Activated gamma-delta T cell (primary cell): ENCODE data around the gene MARK3.
"Not testable (repeated sequence)": the region's sequence is repeated elsewhere in the genome, so short reads cannot be mapped to it uniquely, and the experiment has no call there.

Experiments used
- DNase-seq: peaks from one replicate; lab custom pipeline; 2025; lab: John Stamatoyannopoulos, UW

Gene MARK3

DNA sequence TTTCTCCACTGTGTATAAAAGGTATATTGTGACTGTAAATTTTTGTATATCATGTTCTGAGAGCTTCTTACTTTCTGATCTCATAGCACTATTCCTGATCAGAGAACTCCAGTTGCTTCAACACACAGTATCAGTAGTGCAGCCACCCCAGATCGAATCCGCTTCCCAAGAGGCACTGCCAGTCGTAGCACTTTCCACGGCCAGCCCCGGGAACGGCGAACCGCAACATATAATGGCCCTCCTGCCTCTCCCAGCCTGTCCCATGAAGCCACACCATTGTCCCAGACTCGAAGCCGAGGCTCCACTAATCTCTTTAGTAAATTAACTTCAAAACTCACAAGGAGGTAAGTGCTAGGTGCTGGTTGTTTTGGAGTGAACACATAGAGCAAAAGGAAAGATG is 106.5 kb downstream of the MARK3 start:
- DNase-seq, result no peak

GRCh38 chr14:103492156-103492925 is 107.1 kb downstream of the MARK3 start:
- DNase-seq, result no peak

GRCh38 chr14:103495854-103496253 is 110.6 kb downstream of the MARK3 start:
- no peak for DNase-seq

GRCh38 chr14:103496776-103497175 is 111.6 kb downstream of the MARK3 start:
- no peak for DNase-seq

DNA sequence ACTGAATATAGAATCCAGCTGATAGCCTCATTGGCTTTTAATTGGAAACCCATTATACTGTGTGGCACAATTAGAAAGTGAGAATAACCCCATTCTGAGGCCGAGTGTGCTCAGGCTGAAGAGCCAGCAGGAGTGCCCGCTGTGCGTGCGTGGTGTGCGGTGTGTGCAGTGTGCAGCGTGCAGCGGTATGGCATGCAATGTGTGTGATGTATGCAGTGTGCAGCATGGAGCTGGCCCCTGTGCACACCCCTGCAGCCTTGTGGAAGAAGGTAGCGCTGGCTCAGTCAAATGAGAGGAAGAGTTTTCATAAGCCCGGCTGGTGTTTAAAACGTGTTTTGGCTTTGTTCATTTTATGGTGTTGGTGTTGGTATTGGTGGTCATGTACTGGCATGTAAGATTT is 114.5 kb downstream of the MARK3 start:
- no peak for DNase-seq

GRCh38 chr14:103500148-103500990 is 115.2 kb downstream of the MARK3 start:
- DNase-seq, result no peak

- no peak for DNase-seq
Observed at GRCh38 chr14:103501041-103501870, 116.0 kb downstream of the MARK3 start.

DNA sequence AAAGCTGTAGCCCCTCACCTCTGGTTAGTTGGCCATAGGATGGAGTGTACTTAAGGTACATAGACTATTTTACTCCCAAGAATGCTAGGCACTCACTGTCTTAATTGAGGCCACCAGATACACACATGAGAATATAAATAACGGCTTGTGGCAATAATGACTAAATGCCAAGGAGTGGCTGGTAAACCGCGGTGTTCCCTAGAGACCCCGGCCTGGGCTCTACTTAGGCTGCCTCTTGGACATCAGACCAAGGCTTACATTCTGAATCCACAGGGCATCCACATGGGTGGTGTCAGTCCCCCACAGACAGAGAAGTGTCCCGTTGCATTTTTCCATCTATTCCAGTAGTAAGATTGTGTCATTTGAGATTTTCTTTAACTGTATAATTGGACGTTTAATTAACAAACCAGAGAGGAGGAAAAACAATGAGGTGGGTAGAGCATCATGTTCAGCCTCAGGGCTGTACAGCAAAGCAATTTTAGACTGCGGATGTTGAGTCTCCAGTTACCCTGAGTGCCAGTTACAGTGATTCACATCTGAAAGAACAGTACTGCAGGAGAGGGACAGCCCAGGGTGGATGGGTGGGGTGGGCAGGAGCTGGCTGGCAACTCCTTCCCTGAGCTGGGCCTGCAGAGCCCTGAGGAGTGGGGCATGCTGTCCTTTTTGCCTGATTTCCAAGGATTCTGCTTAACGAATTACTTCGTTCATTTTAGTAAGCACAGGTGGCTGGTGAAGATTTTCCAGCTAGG is 116.9 kb downstream of the MARK3 start:
- no peak for DNase-seq

DNA sequence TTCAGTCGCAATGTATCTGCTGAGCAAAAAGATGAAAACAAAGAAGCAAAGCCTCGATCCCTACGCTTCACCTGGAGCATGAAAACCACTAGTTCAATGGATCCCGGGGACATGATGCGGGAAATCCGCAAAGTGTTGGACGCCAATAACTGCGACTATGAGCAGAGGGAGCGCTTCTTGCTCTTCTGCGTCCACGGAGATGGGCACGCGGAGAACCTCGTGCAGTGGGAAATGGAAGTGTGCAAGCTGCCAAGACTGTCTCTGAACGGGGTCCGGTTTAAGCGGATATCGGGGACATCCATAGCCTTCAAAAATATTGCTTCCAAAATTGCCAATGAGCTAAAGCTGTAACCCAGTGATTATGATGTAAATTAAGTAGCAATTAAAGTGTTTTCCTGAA is 117.7 kb downstream of the MARK3 start:
- no peak for DNase-seq

GRCh38 chr14:103503296-103503695 is 118.1 kb downstream of the MARK3 start:
- no peak for DNase-seq

DNA sequence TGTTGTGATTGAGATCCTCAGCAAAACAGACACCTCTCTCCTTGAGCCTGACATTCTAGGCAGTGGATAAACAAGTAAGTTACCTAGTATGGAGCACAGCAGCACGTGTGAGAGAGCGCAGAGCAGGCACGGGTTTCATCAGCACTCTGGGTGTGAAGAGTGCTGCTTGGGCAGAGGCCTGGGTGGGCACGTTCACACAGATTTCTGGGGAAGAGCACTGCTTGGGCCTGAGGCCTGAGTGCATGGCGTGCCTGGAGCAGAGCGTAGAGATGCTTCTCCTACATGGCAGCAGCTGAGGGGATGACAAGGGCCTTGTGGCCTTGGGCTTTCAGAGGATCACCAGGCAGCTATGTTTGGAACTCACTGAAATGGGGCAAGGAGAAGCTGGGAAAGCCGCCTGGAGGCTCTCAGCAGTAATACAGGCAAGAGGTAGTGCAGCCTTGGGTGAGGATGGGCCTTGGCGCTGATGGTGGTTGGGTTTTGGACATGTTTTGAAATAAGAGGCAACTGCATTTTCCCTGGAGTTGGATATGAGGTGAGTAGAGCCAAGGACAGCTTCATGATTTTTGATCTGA is 119.9 kb downstream of the MARK3 start:
- no peak for DNase-seq

DNA sequence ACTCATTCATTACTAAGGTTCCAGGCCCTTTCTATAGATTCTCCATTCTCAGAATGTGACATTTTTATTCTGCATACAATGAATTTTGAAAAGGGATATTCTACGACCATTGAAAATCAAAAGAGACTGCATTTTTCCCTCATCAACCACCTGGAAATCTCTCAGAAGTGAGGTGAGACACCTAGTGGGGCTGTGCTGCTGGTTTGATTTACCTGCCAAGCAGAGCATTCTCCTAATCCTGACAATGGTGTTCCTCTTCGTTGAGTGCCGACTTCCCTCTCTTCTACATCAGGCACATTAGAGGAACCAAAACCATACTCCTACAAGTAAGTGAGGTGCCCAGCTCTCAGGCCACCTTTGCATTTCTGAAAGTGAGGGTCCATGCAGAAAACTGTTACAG is 122.5 kb downstream of the MARK3 start:
- DNase-seq, result no peak

GRCh38 chr14:103508521-103509329 is 123.5 kb downstream of the MARK3 start:
- DNase-seq, result no peak

- DNase-seq, result no peak
Observed at GRCh38 chr14:103509864-103510723, 124.9 kb downstream of the MARK3 start.

DNA sequence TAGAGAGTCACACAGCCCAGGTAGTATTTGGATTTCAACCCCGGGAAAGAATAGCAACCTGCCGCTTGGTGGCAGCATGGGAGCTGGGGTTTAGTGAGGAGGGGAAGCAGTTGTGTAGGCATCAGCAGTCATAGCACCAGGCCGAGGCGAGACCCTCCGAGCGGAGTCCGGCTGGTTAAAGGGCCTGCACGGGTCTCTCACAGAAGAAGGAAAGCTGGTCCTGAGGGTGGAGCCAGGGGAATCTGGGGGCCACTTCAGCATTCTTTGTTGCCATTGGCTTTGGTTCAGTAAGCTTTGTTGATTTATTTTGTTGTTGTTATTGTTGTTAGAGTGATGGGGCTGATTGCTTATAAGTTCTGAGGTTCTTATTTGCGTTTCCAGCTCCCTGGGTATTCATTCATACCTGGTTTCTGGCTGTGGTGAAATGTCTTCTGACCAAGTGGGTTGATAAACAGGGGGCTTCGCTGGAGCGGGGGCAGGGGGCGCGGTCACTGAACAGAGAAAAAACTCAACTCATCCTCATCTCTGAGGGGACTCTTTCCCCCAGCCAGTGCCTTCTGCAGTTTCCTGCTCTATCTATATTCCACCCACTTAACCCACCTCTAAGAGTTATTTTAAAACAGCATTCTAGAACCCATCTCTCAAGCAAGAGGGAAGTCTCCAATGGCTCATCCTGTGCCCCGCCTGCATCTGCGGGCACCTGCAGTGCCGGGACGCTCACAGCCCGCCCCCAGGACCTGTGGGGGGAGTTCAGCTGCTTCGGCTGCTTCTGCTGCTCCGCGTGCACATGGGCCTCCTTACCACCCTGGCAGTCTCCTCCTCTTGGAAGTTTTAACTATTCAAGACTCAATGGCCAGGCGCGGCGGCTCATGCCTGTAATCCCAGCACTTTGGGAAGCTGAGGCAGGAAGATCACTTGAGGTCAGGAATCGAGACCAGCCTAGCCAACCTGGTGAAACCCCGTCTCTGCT is 125.8 kb downstream of the MARK3 start:
- DNase-seq, result no peak

GRCh38 chr14:103512180-103512579 is 127.0 kb downstream of the MARK3 start:
- not testable (repeated sequence) for DNase-seq

- no peak for DNase-seq
Observed at GRCh38 chr14:103512701-103513611, 127.7 kb downstream of the MARK3 start.
